K562 (cell line): ENCODE data around the gene UBASH3A. TPM values are rescaled to one million over a fixed set of nuclear protein-coding genes. Genes with fewer than 3 reads are reported as not detected.

Experiments used
- ATAC-seq: fragments of 200-7000 bp; cut with Tn5 transposase; 3 replicates; pipeline ENCODE4 v1.9.1; 2020; ENCODE audit warnings: moderate library complexity
- BruUV-seq: library from RNA; stranded (reverse); fragments of 400-500 nt; replicated peaks from 2 replicates; lab custom pipeline; 2021; lab: Mats Ljungman, UMichigan
- CTCF ChIA-PET: fragments of 300-600 bp; formaldehyde crosslinking; extraction: SDS; loops from one replicate; lab custom pipeline; 2021; ENCODE audit warnings: low intra/inter-chr PET ratio; lab: Yijun Ruan, JAX
- POLR2A ChIA-PET: fragments of 300-600, 350-650 bp; sonication (Branson Sonifier 250); formaldehyde crosslinking; extraction: SDS; loops from one replicate; lab custom pipeline; 2021; ENCODE audit warnings: antibody characterized with exemption, inconsistent platforms; lab: Yijun Ruan, JAX
- DNase-seq, 4 experiments: peaks; one replicate each; pipeline versions ENCODE4 v3.0.0 to v3.0.0-alpha.2; 2011 to 2018; ENCODE audit warnings: low spot score in 3 of 4, mixed read lengths in 3 of 4; ENCODE audit errors: extremely low read depth in 1 of 4
- FAIRE-seq: peaks from 2 replicates; lab custom pipeline; 2011; peaks lifted over from hg19 to GRCh38; lab: Jason Lieb, UNC
- H2AFZ ChIP-seq: 2 replicates; pipeline ENCODE4 v1.6.0; 2011; ENCODE audit warnings: low read depth, low read length, control low read depth, inconsistent platforms
- H3K27ac ChIP-seq: fragments of 200-600 bp; 3 replicates; pipeline ENCODE4 v1.8.0; 2011; ENCODE audit warnings: low read depth, mild to moderate bottlenecking, control low read depth, inconsistent platforms, low read length, moderate library complexity, mixed read lengths; ENCODE audit errors: extremely low read depth
- H3K27me3 ChIP-seq, 2 experiments: fragments of 300-600 bp in 1 of 2; 2 replicates in 1 of 2; 3 replicates in 1 of 2; pipeline versions ENCODE4 v1.6.0 to v1.8.0; 2011; ENCODE audit warnings: inconsistent platforms in 2 of 2, low read length in 2 of 2, mild to moderate bottlenecking in 1 of 2, mixed read lengths in 1 of 2, moderate library complexity in 1 of 2; ENCODE audit not compliant: control insufficient read depth in 2 of 2, insufficient read depth in 2 of 2
- H3K36me3 ChIP-seq: fragments of 300-600 bp; 3 replicates; pipeline ENCODE4 v1.8.0; 2011; ENCODE audit warnings: mild to moderate bottlenecking, low read length, inconsistent platforms; ENCODE audit not compliant: control insufficient read depth, insufficient read depth
- H3K4me1 ChIP-seq, 2 experiments: fragments of 200-600 bp in 1 of 2; replicated peaks in 1 of 2; 2 replicates in 1 of 2; 3 replicates in 1 of 2; pipeline versions ENCODE4 v1.5.1 to v1.8.0; 2011; ENCODE audit warnings: inconsistent platforms in 2 of 2, low read length in 2 of 2, mild to moderate bottlenecking in 1 of 2, mixed read lengths in 1 of 2, moderate library complexity in 1 of 2; ENCODE audit not compliant: control insufficient read depth in 2 of 2, insufficient read depth in 2 of 2
- H3K4me2 ChIP-seq: 2 replicates; pipeline ENCODE4 v1.6.1; 2011; ENCODE audit warnings: low read length, control low read depth, inconsistent platforms, mixed read lengths; ENCODE audit not compliant: insufficient read depth
- H3K4me3 ChIP-seq: fragments of 200-600 bp; sonication (generic), shearing (Covaris generic); 2 replicates; pipeline ENCODE4 v1.5.1; 2016; ENCODE audit warnings: control low read depth, inconsistent platforms
- H3K79me2 ChIP-seq: fragments of 200-600 bp; 3 replicates; pipeline ENCODE4 v1.8.0; 2011; ENCODE audit warnings: low read length, inconsistent platforms; ENCODE audit not compliant: control insufficient read depth, insufficient read depth
- H3K9ac ChIP-seq, 2 experiments: 2 replicates each; pipeline versions ENCODE4 v1.6.0 to v1.6.1; 2011; ENCODE audit warnings: low read depth in 2 of 2, low read length in 2 of 2, control low read depth in 1 of 2, inconsistent platforms in 1 of 2, mild to moderate bottlenecking in 1 of 2, mixed read lengths in 1 of 2; ENCODE audit not compliant: insufficient read depth in 1 of 2
- H3K9me1 ChIP-seq: one replicate; pipeline ENCODE4 v1.6.0; 2011; ENCODE audit warnings: inconsistent platforms, mild to moderate bottlenecking, low read length, moderate library complexity; ENCODE audit not compliant: control insufficient read depth, insufficient read depth
- H3K9me3 ChIP-seq: replicated peaks from 2 replicates; pipeline ENCODE4 v1.5.1; 2011; ENCODE audit warnings: low read depth, low read length, inconsistent platforms; ENCODE audit not compliant: control insufficient read depth, insufficient read depth
- H4K20me1 ChIP-seq: replicated peaks from 2 replicates; pipeline ENCODE4 v1.6.1; 2011; ENCODE audit warnings: low read length, inconsistent platforms, mixed read lengths; ENCODE audit not compliant: control insufficient read depth, insufficient read depth
- BCOR ChIP-seq: fragments of 450-650 bp; IDR thresholded peaks from 2 replicates; pipeline ENCODE4 v1.6.1; 2016
- CBX5 ChIP-seq: IDR thresholded peaks from 2 replicates; pipeline ENCODE4 v1.6.1; 2014; ENCODE audit warnings: low read depth, borderline replicate concordance
- FOXJ3 ChIP-seq: sonication (generic); formaldehyde crosslinking; IDR thresholded peaks from 2 replicates; pipeline ENCODE4 v1.4.0; 2020; ENCODE audit warnings: mild to moderate bottlenecking, missing genetic modification reagents
- GABPB1 ChIP-seq: sonication (generic); formaldehyde crosslinking; IDR thresholded peaks from 2 replicates; pipeline ENCODE4 v1.8.0; 2022; ENCODE audit warnings: mild to moderate bottlenecking, missing genetic modification reagents
- JUNB ChIP-seq: fragments of 450-650 bp; formaldehyde crosslinking; conservative IDR thresholded peaks from 2 replicates; pipeline ENCODE4 v1.4.0; 2020; ENCODE audit warnings: mild to moderate bottlenecking
- NR2C2 ChIP-seq, 2 experiments: fragments of 200-800 bp in 1 of 2; sonication (Bioruptor generic) in 1 of 2; sonication (generic) in 1 of 2; formaldehyde crosslinking in 1 of 2; IDR thresholded peaks; 2 replicates each; pipeline versions ENCODE4 v1.6.1 to v1.8.0; 2016 to 2022; ENCODE audit warnings: mild to moderate bottlenecking in 1 of 2, missing compliant biosample characterization in 1 of 2, missing genetic modification characterization in 1 of 2, missing genetic modification reagents in 1 of 2
- POLR2AphosphoS5 ChIP-seq: IDR thresholded peaks from 2 replicates; pipeline ENCODE4 v1.6.1; 2011; ENCODE audit warnings: mild to moderate bottlenecking, low read depth, low read length, moderate library complexity; ENCODE audit not compliant: control insufficient read depth, insufficient read depth
- TFAM ChIP-seq: fragments of 250-450 bp; sonication (Bioruptor Pico); conservative IDR thresholded peaks from 2 replicates; pipeline ENCODE4 v1.5.0; 2021; ENCODE audit warnings: mild to moderate bottlenecking, moderate library complexity
- WGBS: fragments of 100-300 bp; shearing (Covaris generic); methylation state at CpG from one replicate; pipeline ENCODE4 v1.1.6; 2016; ENCODE audit warnings: low coverage, mixed read lengths; ENCODE audit not compliant: insufficient coverage; ENCODE audit errors: missing lambda C conversion rate; 5-methylcytosine and 5-hydroxymethylcytosine counted together
- in situ Hi-C: fragments of 300-500 bp; cut with MboI; formaldehyde crosslinking; loops from 4 replicates; pipeline ENCODE4 v1.15.0; 2018; ENCODE audit warnings: inconsistent platforms, mixed read lengths
- intact Hi-C: fragments of 100-400 bp; cut with micrococcal nuclease; formaldehyde crosslinking; loops from 2 replicates; pipeline ENCODE4 v1.14.2; 2022
- polyA plus RNA-seq, 8 experiments: library from polyadenylated mRNA; depleted of rRNA in 4 of 8; stranded (reverse) in 5 of 8; unstranded in 3 of 8; fragments of >200 nt; fragmentation: Nextera tagmentation in 2 of 8; fragmentation: Illumina TruSeq in 1 of 8; extraction: Ambion mirVana in 2 of 8; extraction: Trizol in 1 of 8; gene quantifications; 2 replicates each; pipeline versions ENCODE4 v1.2.1 to v1.2.3, GENCODE V29; 2011 to 2014; ENCODE audit warnings: inconsistent platforms in 1 of 8, missing spikeins in 1 of 8
- total RNA-seq, 7 experiments: library from RNA; depleted of rRNA in 6 of 7; stranded (reverse); fragments of >200 nt in 6 of 7; fragmentation: Illumina TruSeq in 2 of 7; extraction: Trizol in 2 of 7; gene quantifications; 2 replicates each; pipeline versions ENCODE4 v1.2.1 to v1.2.3, GENCODE V29; 2011 to 2021; ENCODE audit warnings: low replicate concordance in 1 of 7
- TF ChIP-seq, protein P1 (sequence below), 2 experiments: fragments of 450-650 bp; formaldehyde crosslinking in 1 of 2; IDR thresholded peaks; 2 replicates each; pipeline versions ENCODE4 v1.4.0 to v1.6.1; 2014 to 2020; ENCODE audit warnings: mild to moderate bottlenecking in 2 of 2, borderline replicate concordance in 1 of 2, low read depth in 1 of 2
- TF ChIP-seq, protein P2 (sequence below), 2 experiments: fragments of 250-450 bp in 1 of 2; fragments of 450-650 bp in 1 of 2; sonication (Bioruptor Pico) in 1 of 2; IDR thresholded peaks; 2 replicates each; pipeline versions ENCODE4 v1.6.1 to v1.8.0; 2016 to 2021; ENCODE audit warnings: mild to moderate bottlenecking in 2 of 2, moderate library complexity in 2 of 2, missing compliant biosample characterization in 1 of 2, missing genetic modification characterization in 1 of 2

UBASH3A gene
- total and polyA plus RNA-seq, 9 of the 15 experiments (the other 6 are each of a cell fraction or from before 2014, with no cell fraction given), result 0.23 to 1.8 (median 1.1) TPM

DNA sequence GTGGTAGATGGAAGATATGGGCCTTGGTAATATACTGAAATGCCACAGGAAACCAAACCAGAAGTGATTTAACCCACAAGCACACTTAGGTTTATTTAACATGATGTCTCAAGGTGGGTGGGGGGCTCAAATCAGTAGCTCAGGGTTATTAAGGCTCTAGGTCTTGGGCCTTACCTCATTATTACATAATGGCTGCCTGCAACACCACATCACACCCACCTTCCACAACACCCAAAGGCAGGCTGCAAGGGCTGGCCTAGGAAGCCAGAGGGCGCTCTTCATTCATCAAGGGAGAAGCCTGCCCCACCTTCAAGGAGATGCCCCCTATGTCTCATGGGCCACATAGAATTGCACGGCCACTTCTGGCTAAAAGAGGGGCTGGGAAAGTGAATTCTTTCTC is 43.4 kb upstream of the UBASH3A start:
- Histone ChIP-seq H2AFZ (no peak overlapping the region), H3K9ac (no peak overlapping the region), H3K9me3 (no peaks in the 10 kb centered on the region), H4K20me1 (no peaks in the 10 kb centered on the region), H3K79me2 (no peaks in the 10 kb centered on the region), H3K27ac (no peak overlapping the region), H3K4me3 (no peak overlapping the region), H3K4me1 (no peaks in the 10 kb centered on the region; a peak in 1 of 5 replicates), H3K27me3 (peaks cover 27 to 69% of the 10 kb centered on the region in 2 experiments), H3K9me1 (no peaks in the 10 kb centered on the region), H3K36me3 (no peaks in the 10 kb centered on the region), H3K4me2 (no peak overlapping the region)
- WGBS, result 8% methylated on average over 2 of the region's 2 CpGs
- POLR2A ChIA-PET, result interaction anchor here (1.3 kb wide), 1 partner anchor 11 kb away, joined by 3 read pairs; no protein-coding TSS in a partner anchor
- CTCF ChIA-PET, result no interaction called here
- BruUV-seq, result no TSS peak
- peak; percentile 51; the same call in 2 of the 3 replicates for ATAC-seq
- in situ Hi-C loops, result no loop called here
- FAIRE-seq, result peak; percentile 71
- intact Hi-C loops, result loop anchor here (1.0 to 10.0 kb wide), 2 partner anchors 90 to 174 kb away; no protein-coding TSS in a partner anchor
- peak in 3 of 4 experiments; percentile 36 to 55 (median 55) for DNase-seq
- no peak for TF ChIP-seq POLR2AphosphoS5
- peak; percentile 69; the same call in 1 of the 2 replicates for TF ChIP-seq CBX5
- 0 out of 2 replicates have a peak, but pooled peaks have one; percentile 25 for TF ChIP-seq FOXJ3 (CRISPR knock-in tag)
- TF ChIP-seq, protein P1, sequence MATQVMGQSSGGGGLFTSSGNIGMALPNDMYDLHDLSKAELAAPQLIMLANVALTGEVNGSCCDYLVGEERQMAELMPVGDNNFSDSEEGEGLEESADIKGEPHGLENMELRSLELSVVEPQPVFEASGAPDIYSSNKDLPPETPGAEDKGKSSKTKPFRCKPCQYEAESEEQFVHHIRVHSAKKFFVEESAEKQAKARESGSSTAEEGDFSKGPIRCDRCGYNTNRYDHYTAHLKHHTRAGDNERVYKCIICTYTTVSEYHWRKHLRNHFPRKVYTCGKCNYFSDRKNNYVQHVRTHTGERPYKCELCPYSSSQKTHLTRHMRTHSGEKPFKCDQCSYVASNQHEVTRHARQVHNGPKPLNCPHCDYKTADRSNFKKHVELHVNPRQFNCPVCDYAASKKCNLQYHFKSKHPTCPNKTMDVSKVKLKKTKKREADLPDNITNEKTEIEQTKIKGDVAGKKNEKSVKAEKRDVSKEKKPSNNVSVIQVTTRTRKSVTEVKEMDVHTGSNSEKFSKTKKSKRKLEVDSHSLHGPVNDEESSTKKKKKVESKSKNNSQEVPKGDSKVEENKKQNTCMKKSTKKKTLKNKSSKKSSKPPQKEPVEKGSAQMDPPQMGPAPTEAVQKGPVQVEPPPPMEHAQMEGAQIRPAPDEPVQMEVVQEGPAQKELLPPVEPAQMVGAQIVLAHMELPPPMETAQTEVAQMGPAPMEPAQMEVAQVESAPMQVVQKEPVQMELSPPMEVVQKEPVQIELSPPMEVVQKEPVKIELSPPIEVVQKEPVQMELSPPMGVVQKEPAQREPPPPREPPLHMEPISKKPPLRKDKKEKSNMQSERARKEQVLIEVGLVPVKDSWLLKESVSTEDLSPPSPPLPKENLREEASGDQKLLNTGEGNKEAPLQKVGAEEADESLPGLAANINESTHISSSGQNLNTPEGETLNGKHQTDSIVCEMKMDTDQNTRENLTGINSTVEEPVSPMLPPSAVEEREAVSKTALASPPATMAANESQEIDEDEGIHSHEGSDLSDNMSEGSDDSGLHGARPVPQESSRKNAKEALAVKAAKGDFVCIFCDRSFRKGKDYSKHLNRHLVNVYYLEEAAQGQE (IDR thresholded peaks at IDR 0.05; ENCODE audit: borderline replicate concordance), result peak; percentile 63
- TF ChIP-seq, protein P1 (CRISPR knock-in tag; IDR thresholded peaks at IDR 0.05; ENCODE audit: low read depth), result no peak
- peak; percentile 74 for TF ChIP-seq BCOR
- TF ChIP-seq NR2C2 (CRISPR knock-in tag; IDR thresholded peaks at IDR 0.05), result no peak
- no peak for TF ChIP-seq NR2C2 (tag; IDR thresholded peaks at IDR 0.05)
- TF ChIP-seq, protein P2, sequence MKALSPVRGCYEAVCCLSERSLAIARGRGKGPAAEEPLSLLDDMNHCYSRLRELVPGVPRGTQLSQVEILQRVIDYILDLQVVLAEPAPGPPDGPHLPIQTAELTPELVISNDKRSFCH (CRISPR knock-in tag; IDR thresholded peaks at IDR 0.05), result no peak
- TF ChIP-seq, protein P2 (tag; IDR thresholded peaks at IDR 0.05), result 0 out of 2 replicates have a peak, but pooled peaks have one; percentile 29
- no peak for TF ChIP-seq GABPB1
- no peak for TF ChIP-seq TFAM (CRISPR knock-in tag)
- no peak for TF ChIP-seq JUNB
